HG03558 (cell line): ENCODE data around the gene UPP2.

Source experiments
- ATAC-seq: cut with Tn5 transposase; IDR thresholded peaks from one replicate; pipeline ENCODE4 v1.9.1; 2021; ENCODE audit warnings: moderate number of reproducible peaks; ENCODE audit not compliant: unreplicated experiment; ENCODE audit errors: extremely low read depth

The UPP2 gene

DNA sequence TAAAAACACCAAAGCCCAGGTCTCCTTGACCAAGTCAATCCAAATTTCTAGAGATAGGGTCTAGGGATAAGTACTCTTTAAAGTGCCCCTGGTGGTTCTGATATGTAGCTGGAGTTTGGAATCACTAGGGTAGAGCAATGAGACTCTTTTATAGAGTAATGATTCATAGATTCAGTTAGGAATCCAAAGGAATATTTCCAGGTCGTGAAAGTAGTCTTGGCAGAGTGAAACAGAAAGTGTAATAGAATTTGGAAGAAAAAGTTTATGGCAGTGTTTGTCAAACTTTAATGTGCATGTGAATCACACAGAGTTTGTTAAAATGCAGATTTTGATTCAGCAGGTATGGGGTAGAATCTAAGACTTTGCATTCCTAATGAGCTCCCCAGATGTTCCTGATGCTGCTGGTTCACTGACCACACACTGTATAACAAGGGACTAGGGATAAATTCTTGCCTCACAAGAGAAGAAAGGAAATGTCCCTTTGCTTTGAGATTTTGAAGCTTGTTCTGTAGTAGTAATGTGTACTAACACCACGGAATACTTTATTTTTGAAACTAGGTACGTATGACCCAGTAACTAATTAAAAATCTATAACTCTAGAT lies 1.8 kb downstream of the UPP2 start:
- ATAC-seq, result no peak

- ATAC-seq, result no peak
Measured at GRCh38 chr2:158104903-158105302, 3.2 kb downstream of the UPP2 start.

DNA sequence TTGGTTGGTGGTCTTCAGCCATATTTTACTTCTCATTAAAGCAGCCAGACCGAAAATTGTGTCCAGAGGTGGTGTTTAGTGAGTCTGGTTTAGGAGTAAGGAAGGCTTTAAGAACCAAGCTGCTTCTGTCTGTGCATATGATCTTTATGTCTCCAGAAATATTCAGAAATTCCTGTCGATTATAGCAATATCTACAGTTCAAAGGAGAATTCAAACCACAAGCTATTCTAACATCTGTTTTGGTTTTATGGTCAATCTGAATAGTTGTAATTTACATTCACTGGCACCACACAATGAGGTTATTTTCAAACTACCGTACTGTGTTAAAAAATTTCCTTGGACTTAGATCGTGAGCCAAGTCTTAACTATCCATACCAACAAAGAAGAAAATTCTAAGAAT lies 11.3 kb downstream of the UPP2 start:
- ATAC-seq, result no peak

GRCh38 chr2:158113741-158114295 lies 12.1 kb downstream of the UPP2 start:
- no peak for ATAC-seq

DNA sequence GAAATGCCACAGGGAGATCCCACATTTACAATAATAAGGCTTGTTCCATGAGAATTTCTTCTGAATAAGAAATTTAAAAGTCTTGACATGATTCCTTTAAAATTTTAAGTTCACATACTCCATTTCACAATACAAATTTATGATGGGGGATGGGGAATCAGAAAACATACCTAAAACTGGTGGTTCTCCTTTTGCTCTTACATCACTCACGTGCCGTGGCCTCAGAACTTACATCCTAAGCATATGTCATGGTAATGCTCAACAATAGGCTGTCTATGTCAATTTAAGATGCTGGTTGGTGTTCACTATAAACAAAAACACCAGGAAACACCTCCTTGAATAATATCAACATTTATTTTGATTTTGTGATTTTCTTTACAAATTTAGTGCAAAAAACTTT lies 12.8 kb downstream of the UPP2 start:
- ATAC-seq, result no peak

GRCh38 chr2:158115202-158115767 lies 13.6 kb downstream of the UPP2 start:
- ATAC-seq, result no peak

GRCh38 chr2:158116936-158117335 lies 15.3 kb downstream of the UPP2 start:
- ATAC-seq, result no peak

GRCh38 chr2:158120102-158120501 lies 18.4 kb downstream of the UPP2 start:
- no peak for ATAC-seq

GRCh38 chr2:158120664-158121641 lies 19.3 kb downstream of the UPP2 start:
- ATAC-seq, result no peak

DNA sequence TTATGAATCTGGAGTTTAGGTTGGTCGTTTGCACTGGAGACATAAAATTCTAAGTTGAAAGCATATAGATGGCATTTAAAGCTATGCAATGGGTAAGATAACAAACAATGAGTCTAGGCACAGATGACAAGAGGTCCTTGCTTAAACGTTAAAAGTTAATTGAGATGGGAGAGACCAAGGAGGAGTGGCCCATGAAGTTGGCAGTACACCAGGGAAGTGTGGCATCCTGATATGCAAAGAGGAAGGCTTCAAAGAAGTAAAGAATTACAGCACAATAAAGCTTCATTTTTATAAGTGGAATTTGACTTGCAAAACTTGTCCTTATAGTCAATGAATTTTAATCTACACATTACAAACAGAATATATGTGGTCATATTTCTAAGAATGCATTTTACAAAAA lies 23.2 kb downstream of the UPP2 start:
- ATAC-seq, result no peak

DNA sequence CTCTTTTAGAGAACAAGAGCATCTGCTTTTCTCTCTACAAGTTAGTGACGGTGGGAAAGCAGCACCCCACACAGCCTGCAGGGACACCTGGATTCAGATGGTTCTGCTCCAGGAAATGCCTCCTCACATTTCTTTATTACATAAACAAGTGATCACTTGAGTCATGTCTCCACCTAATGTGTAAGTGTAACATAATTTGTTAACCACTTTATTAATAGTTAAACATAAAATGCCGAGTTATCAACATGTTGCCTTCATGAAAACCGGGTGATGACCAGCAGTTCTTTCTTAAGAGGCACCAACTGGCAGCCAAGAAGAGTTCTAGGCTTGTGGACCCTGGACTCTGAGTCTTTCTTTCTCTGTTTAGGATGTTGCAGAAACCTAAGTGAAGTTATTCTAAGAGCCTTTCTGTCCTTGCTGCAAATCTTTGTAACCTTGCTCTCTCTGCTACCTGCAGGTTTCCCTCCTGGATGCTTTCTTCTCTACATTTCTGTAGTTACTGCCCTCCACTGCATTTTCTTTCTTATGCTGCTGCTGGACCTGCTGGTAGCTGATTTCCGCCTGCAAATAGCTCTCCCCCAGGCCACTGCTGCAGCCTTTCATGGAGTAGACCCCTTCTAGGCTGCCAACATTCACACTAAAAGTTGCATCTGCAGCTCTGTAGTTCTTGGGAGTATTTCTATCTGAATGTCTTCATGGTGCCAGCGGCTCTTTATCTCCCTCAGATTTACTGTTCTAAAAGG lies 24.3 kb downstream of the UPP2 start:
- ATAC-seq, result no peak

DNA sequence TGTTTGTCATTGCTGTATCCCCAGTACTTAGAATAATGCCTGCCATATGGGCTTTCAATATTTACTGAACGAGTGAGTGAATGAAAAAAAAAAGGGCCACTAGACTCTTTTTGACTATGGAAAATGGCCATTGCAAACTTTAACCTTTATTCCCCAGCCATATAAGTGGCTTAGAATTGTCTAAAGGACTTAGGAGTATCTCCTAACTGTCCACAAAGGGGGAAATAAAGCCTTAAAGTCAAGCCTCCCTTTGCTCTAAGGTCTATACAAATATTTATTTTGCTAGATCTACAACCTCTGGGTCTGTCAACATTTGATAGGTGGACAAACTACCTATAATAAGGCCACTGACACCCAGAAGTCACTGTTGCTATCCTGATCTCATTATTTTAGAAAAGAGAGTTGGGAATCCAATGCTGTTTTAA lies 25.7 kb downstream of the UPP2 start:
- no peak for ATAC-seq

DNA sequence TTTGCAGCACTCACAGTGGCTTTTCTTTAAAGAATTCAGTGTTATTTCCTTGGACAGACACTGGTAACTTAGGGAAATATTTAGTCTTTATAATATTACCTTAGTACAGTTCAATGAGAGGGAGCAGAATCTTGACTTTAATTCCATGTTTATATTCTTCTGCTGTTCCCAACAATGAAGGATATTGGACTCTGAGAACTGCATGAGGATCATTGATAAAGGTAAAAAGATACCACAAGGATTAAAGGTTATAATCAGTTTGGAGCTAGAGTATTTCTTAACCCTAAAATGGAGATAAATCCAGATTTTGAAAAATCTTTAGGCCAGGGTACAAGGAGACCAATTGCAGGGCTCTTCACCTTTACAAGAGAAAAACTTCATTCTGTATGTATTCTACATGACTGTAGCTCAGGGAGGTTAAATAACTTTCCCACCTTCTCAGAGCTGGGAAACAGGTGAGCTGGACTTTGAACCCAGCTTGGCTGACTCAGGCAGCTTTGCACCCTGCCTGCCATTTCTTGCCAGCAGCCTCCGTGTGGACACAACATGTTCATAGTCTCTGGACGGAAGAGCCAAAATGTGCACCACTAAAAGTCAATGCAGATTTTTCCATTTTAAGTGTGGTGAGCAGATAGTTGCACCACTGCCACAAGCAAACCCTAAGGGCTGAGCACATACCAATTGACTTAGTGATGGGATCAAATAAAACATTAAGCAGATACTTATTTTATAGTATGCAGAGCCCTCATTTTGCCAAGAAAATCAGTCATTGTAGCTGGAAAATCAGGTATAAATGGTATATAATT lies 26.7 kb downstream of the UPP2 start:
- no peak for ATAC-seq

- no peak for ATAC-seq
Measured at GRCh38 chr2:158129037-158129436, 27.4 kb downstream of the UPP2 start.

DNA sequence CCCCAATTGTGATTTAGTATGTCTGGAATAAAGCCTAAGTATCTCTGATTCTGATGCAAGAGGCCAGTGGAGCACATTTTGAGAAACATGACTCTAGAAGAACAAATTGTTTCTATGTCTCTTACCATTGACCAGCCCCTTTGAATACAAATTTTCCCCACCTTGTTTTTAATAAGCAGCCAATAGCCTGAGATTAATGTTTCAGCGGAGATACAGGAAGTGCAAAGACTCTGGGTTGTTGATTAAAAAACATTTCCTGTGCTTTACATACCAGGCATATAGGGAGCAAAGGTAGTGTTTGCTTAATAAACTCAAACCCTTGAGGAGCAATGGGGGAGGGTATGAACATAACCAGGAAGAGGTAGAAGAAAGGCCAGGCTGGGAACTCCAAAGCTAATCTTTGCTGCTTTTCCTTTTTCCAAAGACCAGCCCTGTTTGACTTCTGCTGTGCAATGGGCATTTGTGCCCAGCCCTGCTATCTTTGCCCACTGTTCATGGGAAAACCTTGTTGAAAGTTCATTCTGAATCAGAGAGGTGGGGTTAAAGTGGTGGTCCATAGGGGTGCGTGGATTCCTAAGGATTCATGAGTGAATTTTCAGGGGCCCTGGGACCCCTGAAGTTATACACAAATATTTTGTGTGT lies 29.3 kb downstream of the UPP2 start:
- ATAC-seq, result no peak

- no peak for ATAC-seq
Measured at GRCh38 chr2:158131483-158131912, 29.8 kb downstream of the UPP2 start.

DNA sequence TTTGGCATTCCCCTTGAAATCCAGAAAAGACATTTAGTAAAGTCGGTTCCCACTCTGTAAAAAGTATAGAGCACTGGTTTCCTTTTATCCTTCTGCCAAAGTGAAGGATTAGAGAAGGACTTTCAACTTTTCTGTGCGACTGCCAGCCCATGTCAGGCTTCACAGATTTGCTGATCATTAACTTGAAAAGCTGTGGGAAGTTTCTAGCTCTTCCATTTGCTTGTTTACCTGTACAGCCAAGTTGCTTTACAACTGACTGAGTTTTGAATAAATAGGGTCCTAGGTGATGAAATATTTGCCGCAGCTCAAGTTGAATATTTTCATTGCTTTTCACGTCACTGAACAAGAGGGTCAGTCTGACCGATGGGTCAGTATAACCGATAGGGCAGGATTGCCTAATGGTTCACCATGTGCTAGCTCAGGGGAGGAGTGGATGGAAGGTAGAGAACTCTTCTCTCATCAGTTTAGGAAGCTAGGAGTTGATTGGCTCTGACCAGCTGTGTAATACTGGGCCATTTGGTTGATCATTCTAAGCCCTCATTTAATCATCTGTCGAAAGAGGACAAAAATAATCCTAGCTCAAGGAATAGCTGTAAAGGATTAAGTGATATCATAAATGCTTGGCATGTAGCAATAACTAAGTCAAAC lies 30.4 kb downstream of the UPP2 start:
- no peak for ATAC-seq

GRCh38 chr2:158134055-158134454 lies 32.4 kb downstream of the UPP2 start:
- ATAC-seq, result no peak

DNA sequence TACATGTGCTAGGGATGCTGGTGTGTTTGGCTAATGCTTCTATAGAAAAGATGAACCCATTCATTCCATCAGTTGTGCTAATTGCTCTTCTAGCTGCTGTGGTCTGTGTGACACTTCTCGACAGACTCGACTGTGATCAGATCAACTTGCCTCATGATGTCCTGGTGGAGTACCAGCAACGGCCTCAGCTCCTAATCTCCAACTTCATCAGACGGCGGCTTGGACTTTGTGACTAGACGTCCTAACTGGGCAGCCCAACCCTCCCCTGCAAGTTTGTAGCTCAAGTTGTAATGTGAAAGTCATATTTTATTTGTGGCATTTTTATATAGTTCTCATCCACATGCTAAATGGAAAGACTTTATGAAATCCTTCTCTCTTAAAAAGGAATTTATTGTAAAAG lies 33.0 kb downstream of the UPP2 start:
- ATAC-seq, result no peak
